Transverse colon (tissue), 4 donors: ENCODE data around the gene LRRC75B.
"Not testable (repeated sequence)": the region's sequence is repeated elsewhere in the genome, so short reads cannot be mapped to it uniquely, and the experiment has no call there.

ENCODE experiments used
- POLR2AphosphoS5 ChIP-seq, 3 donors: sonication (generic); formaldehyde crosslinking; IDR thresholded peaks; one replicate each; pipeline ENCODE4 v1.6.1; 2016; ENCODE audit warnings: antibody characterized with exemption in 3 of 3
- TF ChIP-seq, protein P1 (sequence below), 5 experiments: fragments of 200-600 bp in 3 of 5; fragments of 450-650 bp in 2 of 5; sonication (generic) in 3 of 5; IDR thresholded peaks; 1 replicate in 2 of 5; 2 replicates in 3 of 5; pipeline ENCODE4 v1.5.1; 2016 to 2017; ENCODE audit warnings: antibody characterized with exemption in 5 of 5, inconsistent platforms in 3 of 5, mild to moderate bottlenecking in 2 of 5, moderate library complexity in 1 of 5

GRCh38 chr22:24602847-24603769 lies 10.2 kb upstream of the LRRC75B start, which contains the start of gene GGT1:
- TF ChIP-seq POLR2AphosphoS5 (IDR thresholded peaks at IDR 0.05): not testable (repeated sequence)
- TF ChIP-seq, protein P1, sequence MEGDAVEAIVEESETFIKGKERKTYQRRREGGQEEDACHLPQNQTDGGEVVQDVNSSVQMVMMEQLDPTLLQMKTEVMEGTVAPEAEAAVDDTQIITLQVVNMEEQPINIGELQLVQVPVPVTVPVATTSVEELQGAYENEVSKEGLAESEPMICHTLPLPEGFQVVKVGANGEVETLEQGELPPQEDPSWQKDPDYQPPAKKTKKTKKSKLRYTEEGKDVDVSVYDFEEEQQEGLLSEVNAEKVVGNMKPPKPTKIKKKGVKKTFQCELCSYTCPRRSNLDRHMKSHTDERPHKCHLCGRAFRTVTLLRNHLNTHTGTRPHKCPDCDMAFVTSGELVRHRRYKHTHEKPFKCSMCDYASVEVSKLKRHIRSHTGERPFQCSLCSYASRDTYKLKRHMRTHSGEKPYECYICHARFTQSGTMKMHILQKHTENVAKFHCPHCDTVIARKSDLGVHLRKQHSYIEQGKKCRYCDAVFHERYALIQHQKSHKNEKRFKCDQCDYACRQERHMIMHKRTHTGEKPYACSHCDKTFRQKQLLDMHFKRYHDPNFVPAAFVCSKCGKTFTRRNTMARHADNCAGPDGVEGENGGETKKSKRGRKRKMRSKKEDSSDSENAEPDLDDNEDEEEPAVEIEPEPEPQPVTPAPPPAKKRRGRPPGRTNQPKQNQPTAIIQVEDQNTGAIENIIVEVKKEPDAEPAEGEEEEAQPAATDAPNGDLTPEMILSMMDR (IDR thresholded peaks at IDR 0.05): not testable (repeated sequence)
